Renal pelvis (tissue), 4 donors: ENCODE data around the gene SUFU. TPM values are rescaled to one million over a fixed set of nuclear protein-coding genes. Genes with fewer than 3 reads are reported as not detected.

Experiments used
- DNase-seq: peaks from one replicate; pipeline ENCODE4 v3.0.0-alpha.2; 2013
- polyA plus RNA-seq, 3 donors: library from polyadenylated mRNA; unstranded; fragments of 120-200 nt; gene quantifications; one replicate each; pipeline ENCODE4 v1.2.1, GENCODE V29; 2013; ENCODE audit not compliant: insufficient read length in 3 of 3

SUFU gene
- polyA plus RNA-seq, 3 donors: 30.9 to 33.1 (median 31.2) TPM

- DNase-seq: no peak
Measured at GRCh38 chr10:102632394-102633111, 128.8 kb downstream of the SUFU start.

- DNase-seq: no peak
Measured at GRCh38 chr10:102633287-102633686, 129.5 kb downstream of the SUFU start.

DNA sequence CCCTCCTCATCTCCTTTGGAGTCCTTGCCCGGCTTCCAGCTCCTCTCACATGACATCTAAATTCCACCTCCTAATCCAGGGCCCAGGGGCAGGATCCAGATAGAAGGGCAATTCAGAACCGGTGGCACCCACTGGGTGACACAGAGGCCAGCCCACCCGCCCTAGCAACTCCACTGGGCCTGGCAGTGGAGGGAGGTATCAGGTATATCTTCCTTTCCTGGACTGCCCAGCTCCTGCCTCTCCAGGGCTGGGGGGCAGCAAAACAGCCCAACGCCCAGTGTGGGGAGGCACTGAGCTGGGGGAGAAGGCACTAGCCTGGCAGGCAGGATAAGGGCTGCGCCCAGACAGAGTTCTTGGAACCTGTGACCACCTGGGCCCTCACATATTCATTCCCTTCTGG, 130.1 kb downstream of the SUFU start:
- no peak for DNase-seq

- no peak for DNase-seq
Measured at GRCh38 chr10:102634686-102635085, 130.9 kb downstream of the SUFU start.

- DNase-seq: no peak
Measured at GRCh38 chr10:102635377-102635776, 131.6 kb downstream of the SUFU start.

DNA sequence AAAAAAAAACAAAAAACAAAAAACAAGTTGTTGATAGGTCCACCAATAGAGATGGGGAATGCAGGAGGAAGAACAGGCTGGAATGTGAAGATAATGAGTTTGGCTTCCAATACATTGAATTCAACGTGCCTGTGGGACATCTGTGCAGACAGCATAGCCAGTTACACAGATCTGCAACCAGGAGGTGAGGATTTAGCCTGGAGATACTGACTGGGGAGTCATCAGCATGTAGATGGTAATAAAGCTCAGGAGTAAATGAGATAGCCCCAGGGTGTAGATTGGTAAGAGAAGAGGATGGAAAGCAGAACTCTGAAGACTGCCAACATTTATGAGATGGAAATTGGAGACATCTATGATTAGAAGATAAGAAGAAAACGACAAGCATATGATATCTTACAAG, 135.8 kb downstream of the SUFU start:
- DNase-seq: no peak

DNA sequence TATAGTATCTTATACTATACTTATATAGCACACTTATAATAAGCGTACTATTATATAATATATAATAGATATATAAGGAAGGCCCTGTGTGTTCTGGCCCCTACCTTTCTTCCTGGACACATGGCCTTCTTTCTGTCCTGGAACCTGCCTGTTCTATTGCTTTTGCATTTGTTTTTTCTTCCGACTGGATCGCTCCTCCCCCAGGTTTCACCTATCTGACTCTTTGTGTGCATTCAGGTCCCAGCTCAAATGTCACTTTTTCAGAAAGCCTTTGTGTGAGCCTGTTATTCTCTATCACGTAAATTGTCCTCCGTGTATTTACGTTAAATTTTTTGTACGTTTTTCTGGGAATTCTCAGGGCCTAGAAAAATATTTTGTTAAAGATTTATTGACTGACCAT, 137.6 kb downstream of the SUFU start:
- no peak for DNase-seq

- peak; percentile 98 for DNase-seq
Measured at GRCh38 chr10:102641880-102642735, 138.3 kb downstream of the SUFU start.

DNA sequence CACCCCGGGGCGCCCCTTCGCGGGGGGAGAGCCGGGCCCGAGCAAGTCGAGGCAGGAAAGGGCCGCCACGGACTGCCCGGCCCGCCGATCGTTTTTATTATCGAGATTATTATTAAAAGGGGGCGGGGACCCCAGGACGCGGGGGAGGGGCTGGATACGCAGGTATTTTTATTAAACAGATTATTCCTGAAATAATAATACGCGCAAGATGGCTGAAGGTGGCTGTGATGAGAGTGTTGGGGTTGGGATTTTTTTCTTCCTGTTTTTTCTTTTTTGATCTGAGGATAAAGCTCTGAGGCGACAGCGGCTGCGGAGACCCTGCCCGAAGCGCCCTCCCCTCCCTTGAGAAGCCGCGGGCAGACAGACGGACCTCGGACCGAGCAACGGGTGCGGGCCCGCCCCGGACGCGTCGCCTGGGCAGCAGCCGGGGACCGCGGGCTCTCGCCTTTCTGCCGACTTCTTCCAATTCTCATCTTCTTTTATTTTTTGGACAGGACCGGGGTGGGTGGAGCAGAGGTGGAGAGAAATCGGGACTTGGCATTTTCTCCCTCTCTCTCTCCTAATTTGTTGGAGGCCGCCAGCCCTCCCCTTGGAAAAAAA, 139.1 kb downstream of the SUFU start:
- DNase-seq: no peak

DNA sequence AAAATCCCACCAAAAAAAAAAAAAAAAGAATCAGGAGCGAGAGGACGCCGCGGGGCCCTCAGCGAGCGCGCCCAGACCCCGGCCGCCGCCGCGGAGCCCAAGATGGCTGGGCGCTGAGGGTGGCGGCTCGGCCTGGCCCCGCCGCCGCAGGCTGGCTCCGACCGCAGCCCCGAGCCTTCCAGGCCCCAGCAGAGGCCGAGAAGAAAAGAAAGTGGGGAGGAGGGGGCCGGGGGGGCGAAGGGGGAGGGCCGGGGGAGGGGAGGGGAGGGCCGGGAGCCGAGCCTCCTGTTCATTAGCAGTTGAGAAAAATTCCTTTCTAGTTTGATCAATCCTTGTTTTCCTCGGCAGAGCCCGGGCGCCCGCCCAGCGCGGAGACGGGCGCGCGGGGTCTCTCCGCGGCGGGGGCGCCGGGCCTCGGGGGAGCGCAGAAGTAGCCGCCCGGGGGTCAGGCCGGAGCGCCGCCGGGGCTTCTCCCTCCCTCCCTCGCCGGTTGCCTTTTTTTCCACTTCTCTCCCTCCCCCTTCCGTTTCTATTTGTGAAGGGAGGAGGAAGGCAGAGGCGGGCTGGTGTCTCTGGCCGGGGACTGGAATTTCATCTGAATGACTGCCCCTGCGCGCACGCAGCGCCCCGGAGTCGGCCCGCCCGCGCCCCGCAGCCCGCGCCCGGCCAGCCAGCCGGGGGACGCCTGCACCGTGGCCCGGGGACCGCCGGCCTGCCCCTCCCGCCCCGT, 139.7 kb downstream of the SUFU start:
- no peak for DNase-seq

DNA sequence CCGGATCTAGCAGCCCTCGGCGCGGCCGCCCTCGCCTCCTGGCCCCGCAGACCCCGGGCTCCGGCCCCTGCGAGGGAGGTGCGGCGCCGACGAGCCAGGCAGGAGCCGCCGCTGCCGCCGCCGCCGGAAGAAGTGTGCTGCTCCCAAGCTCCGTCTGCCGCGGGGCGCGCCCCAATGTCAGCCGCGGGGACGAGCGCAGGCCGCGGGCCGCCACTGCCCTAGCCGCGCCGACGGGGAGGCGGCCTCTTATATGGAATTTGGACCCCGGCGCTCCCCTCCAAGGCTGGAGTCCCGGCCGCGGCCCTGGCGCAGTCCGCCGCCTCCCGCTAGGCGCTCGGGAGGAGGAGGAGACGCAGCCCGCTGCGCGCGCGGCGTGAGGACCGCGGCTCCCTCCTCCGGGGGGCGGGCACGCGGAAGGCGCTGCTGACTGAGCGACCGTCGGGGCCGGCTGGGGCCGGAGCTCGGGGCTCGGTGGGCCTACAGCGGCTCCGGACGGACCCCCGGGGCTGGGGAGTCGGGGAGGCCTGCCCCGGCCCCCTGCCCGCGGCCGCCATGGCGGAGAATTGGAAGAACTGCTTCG, 140.4 kb downstream of the SUFU start, which contains the start of gene TRIM8:
TRIM8 (plus strand) TSS at position 414 of the 580 bp plus-strand sequence; CDS start at position 553, 139 bp downstream.
- DNase-seq: no peak

- DNase-seq: no peak
Measured at GRCh38 chr10:102644646-102645387, 141.0 kb downstream of the SUFU start.

GRCh38 chr10:102645388-102645740, 141.6 kb downstream of the SUFU start:
- DNase-seq: peak; percentile 79

DNA sequence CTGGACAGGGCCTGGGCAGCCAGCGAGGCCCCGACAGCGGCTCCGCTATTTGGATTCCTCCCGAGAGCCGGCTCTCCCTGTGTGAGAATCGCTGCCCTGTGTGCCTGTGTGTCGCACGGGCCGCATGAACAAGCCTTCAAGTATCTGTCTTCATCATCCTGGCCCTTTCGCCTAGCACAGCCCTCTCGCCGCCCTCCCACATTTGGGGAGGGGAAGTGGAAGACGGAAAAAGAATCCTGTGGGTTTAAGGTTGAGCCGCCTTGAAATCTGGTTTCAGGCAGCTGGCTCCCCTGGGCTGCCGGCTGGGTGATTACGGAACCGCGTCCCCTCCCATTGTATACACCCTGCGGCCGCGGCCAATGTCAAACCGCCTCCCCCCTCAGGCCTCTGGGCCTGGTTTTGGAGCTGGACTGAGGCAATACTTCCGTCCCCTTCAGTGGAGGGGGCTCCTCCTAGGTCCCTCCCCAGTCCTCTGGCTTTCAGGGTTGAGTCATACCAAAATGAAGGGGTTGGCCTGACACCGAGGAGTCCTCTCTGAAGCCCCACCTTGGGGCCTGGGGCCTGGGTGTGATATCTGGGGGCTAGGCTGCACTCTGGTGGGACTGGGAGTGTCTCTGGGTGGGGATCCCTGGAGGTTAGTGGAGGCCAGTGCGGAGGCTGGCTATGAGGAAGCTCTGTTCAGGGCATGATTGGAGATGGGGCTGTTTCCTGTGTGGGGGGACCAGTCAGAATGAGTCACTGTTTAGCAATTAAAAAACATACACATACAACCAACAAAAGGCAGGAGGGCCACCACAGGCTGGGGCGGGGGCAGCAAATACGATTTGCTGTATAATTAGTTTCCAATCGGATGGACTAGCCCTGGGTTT, 142.2 kb downstream of the SUFU start:
- no peak for DNase-seq

- DNase-seq: no peak
Measured at GRCh38 chr10:102646610-102647442, 143.1 kb downstream of the SUFU start.

GRCh38 chr10:102647443-102648268, 143.9 kb downstream of the SUFU start:
- DNase-seq: no peak

GRCh38 chr10:102648269-102648888, 144.6 kb downstream of the SUFU start:
- no peak for DNase-seq
